GM21825 (cell line): ENCODE data around the gene LRRC4C.

ENCODE experiments used
- ATAC-seq: cut with Tn5 transposase; IDR thresholded peaks from one replicate; pipeline ENCODE4 v1.9.1; 2021; ENCODE audit warnings: mild to moderate bottlenecking, moderate library complexity; ENCODE audit not compliant: unreplicated experiment

The LRRC4C gene

DNA sequence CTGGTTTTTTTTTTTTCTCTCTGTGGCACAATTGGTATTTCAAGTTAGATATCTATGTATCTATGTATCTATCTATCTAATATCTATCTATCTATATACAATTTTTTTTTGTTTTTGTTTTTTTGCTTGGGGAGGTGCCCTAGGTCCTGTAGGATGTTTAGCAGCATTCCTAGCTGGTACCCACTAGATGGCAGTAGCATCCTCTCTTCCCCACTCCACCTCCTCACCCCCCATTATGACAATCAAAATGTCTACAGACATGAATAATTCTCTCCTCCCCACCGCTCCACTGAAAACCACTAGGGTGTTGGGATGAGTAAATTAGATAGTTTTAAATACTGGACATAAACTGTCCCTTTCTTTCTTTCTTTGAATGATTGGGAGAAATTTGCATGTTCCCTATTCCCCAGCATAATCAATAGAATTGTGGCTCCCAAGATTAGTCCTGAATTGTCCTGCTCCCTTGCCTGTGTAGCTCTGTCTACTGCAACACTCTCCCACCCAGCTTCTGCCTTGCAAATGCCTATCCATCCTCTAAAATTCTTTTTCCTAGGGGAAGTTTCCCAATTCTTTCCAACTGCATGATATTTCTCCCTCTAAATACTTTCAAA is 1152.4 kb downstream of the LRRC4C start:
- ATAC-seq, result peak; percentile 57

DNA sequence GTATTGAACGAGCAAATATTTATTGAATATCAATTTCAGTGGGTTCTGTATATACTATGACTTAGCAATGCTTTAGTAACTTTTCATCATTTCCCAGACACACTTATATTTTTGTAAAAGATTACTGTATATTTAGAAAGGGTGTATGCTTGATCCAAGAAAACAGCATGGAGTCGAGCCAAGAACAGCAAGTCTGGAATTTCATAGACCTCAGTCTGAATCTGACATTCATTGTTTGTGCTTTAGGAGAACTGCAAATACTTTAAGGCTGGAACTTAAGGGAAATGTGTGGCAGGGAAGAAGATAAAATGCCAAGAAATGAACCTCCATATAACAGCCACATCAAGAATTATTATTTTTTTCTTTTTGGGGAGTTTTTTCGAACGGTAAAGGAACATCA is 1156.8 kb downstream of the LRRC4C start:
- no peak for ATAC-seq

DNA sequence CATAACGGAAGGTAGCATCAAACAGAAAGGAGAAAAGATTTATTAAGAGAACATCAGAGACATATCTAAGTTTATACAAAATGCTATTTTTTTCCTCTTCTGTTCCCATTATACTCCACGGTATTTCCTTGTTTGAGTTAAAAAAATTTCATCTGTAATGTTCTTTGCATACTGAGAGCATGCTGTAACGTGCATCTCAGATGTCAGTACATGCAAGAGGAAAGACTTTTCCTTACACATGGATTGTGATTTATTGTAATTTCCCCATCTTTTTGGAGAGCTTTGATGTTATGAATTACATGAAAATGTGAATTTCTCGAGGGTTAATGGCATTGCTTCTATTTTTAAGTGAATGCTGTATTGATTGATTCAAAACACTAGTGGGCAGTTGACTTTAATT is 1164.0 kb downstream of the LRRC4C start:
- ATAC-seq, result no peak

DNA sequence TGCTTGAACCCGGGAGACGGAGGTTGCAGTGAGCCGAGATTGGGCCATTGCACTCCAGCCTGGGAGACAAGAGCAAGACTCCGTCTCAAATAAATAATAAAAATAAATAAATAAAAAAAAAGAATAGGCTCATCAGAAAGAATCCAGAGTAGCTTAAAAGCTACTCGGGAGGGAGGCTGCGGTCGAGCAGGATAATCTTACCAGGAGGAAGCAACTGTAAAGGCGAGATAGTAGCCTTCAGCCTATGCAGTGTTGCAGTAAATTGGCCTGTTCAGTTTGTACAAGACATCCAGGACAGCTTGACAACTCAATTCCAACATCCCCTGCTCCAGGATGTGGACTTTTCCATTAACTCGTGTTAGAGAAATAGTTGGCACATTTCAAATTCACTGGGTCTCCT is 1164.7 kb downstream of the LRRC4C start:
- no peak for ATAC-seq

DNA sequence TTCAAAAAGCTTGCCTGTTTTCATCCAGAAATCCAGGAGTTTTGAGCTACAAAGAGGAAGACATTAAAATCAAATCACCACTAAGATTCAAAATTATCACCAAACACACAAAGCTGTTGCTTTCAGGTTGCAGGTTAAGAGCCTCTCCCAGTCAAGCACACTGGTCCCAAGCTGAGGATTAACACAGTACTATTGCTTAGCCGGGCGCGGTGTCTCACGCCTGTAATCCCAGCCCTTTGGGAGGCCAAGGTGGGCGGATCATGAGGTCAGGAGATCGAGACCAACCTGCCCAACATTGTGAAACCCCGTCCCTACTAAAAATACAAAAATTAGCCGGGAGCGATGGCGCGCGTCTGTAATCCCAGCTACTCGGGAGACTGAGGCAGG is 1165.1 kb downstream of the LRRC4C start:
- ATAC-seq, result peak; percentile 12

DNA sequence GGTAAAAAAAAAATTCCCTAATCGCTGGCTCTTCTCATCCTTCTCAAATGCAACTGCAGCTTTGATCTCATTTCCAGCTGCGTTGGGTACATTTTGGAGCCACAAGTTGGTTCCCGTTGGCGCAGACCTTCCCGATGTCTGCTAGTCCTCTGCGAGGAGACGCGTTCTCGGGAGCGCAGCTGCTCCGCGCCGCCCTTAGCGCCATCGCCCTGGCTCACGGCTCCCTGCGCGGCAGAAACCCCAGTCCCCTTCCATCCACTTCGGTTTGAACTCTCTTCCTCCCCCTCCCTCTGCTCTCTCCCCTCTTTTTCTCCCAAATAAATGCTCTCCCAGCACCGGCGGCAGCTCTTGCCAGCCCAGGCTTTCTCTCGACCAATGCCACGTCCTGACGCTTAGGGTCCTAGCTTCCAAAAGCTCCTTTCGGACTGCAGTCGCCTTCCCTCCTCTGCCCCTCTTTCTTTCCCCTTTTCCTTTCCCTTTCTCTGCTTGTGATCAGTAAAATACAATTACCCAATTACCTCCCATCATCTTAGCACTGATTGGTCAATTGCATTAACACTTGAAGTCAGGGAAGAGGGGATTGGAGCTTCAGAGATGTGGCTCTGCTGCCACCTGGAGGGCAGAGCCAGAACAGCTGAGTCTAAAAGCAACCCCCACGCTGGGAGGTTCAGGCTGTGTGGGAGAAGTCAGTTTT is 1165.7 kb downstream of the LRRC4C start:
- ATAC-seq, result peak; percentile 97

DNA sequence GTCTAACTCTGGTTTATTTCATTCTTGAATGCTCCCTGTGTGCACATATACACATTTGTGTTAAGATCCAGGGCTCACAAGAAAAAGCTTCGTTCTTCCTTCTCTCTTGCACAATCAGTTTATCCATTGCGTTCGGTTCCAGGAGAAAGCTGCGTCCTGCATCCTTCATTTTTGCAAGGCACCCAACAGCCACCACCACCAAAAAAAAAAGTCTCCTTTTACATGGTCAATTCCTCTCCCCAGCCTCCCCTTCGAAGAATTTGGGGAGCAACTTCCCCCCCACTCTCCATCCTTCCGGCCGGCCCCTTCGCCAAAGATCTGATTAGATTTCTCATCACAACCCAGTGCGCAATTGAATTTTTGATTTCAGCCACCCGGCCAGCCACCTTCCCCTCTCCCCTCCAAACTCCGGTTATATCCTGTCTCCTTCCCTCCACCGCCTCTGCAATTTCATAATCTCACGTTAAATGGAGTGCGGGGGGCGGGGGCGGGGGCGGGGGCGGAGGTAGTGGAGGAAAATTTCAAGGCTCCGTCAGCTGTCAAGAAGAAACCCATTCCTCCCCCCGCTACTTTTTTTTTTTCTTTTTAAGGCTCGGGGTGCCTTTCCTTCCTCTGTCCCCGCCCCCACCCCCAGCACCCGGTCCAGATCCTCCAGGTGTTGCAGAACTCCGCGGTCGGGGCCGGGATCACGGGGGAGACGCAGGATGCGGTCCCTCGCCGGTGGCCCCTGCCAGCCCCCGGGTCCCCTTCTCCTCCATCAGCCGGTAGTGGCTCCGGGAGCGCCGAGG is 1166.5 kb downstream of the LRRC4C start:
- ATAC-seq, result no peak

DNA sequence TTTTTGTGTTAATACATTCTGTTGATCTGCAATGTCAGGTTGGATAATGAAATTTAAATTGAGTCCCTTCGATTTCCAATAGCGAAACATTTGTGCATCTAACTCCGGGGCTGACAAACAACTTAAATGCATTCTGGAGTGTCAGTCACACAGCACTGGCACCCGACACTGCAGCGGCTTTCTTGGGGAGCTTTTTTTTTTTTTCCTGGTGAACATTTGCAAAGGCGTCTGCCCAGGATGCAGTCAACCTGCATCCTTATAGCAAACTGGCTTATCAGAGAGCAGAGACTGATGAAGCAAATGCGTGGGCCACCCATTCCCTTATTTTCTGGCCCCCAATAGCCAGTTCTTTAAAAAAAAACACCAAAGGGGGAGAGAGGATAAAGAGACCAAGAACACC is 1167.7 kb downstream of the LRRC4C start:
- ATAC-seq, result no peak

DNA sequence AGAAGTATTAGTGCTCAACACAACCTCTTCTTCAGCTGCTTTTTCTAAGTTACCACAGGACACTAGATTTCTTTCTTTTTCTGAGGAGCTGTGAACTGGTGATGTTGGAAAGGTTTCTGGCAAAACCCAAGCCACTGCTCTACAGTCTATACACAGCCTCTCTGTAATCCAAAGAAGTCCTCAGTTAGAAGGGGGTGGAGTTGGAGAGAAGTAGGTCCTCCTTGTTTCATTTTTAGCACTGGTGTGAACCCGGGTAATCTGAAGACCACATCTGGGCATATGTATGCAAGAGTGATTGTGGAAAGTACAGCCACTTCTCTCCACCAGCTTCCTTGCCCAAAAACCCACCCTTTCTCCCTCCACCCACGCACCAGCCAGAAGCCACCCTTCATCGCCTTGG is 1168.1 kb downstream of the LRRC4C start:
- no peak for ATAC-seq

DNA sequence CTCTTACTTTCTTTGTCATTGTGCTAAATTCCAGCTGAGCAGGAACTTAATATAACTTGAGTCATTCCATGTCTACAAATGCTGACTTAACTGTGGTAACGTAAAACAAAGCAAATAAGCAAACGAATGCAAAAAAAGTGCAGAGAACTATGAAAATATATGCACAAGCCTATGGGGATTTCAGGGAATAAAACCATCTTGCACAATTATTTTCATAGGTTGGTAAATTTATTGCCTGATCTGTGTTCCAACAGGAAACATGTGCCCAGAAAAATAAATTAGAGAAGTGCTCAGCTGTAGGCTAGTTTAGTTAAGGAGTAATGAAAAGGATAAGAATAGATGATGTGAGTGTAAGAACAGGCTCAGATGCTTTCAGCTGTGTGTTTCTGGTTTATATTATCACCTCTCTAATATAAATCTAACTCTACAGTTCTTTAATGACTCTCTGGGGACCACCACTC is 1169.3 kb downstream of the LRRC4C start:
- ATAC-seq, result no peak

DNA sequence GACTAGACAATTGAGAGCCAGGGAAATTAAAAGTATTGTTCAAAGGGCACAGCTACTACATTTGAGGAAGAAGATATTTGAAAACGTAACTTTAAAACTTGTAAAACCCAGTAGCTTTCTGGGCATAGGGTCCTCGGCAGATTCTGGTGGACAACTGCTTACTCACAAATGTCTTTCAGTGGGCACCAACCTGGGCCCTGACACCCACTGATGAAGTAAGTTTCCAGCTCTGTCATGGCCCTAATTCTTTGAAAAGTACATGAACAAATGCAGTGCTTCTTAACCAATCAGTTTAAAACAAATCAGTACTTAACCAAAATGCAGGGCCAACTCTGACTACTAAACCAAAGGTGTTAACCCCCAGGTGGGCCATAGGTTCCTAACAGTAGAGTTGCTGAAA is 1170.1 kb downstream of the LRRC4C start:
- no peak for ATAC-seq

DNA sequence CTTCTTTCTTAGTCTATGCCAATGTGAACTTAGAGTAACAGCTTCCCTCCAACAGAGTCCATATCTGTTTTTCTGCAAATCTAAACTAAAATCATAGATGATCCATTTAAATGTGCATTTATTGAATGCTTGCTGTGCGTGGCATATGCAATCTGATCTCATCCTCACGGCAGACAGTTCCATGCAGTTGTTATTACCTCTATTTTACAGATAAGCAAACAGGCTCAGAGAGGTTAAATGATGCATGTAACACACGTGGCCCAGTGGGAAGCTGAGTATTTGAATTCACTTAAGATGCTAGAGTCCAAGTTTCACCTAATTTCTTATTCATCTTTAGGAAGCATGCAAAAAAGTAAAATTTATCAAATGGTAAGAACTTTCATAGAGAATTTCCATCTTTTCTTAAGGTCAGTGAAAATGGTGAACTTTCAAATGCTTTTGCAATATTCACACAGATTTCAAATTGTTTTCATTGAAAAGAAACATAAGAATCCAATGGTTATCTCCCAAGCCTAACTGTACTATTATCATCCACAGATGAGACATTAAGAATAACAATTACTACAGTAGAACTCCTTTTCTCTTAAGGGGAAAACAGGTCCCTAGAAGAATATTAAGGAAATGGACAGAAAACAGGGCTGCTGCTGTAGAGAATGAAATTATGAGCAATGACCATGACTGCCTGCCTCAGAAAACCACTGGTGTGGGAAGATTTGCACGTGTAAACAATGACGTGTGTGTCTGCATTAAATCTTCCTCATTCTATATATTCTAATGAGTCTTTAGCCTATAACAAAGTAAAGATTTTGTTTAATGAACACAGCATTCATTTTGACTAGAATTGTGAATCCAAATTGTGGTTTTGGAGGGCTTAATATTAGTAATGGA is 1171.3 kb downstream of the LRRC4C start:
- ATAC-seq, result no peak

DNA sequence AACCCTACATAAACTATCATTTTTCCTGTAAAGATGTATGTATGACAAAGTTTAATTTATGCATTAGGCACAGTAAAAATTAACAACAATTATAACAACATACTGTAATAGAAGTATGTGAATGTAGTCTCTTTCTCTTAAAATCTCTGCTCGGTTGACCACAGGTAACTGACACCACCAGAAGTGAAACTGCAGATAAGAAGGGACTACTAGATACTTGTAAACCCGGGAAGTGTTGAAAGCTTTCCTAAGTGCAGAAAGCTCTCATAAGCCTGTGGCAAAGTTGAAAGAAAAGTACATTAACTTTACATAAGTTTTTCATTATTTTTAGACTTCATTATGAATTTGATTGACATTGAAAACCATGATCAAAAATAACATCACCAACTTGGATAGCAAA is 1173.3 kb downstream of the LRRC4C start:
- ATAC-seq, result no peak

DNA sequence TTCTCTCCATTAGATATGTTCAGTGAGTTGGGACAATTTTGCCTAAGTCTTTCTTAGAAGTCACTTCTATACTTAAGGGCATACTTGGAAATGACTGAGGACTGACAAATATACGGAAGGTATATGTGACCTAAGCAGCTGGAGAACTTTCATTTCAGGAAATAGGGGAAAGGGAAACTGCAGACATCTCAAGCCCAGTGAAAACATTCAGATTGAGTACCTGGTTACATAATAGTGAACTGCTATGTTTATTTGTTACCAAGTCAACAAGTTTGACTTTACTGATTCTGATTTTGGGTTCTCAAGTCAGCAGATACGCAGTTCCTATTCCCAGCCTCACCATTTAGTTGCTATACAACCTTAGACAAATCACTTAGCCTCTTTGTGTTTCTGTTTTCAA is 1173.9 kb downstream of the LRRC4C start:
- no peak for ATAC-seq

DNA sequence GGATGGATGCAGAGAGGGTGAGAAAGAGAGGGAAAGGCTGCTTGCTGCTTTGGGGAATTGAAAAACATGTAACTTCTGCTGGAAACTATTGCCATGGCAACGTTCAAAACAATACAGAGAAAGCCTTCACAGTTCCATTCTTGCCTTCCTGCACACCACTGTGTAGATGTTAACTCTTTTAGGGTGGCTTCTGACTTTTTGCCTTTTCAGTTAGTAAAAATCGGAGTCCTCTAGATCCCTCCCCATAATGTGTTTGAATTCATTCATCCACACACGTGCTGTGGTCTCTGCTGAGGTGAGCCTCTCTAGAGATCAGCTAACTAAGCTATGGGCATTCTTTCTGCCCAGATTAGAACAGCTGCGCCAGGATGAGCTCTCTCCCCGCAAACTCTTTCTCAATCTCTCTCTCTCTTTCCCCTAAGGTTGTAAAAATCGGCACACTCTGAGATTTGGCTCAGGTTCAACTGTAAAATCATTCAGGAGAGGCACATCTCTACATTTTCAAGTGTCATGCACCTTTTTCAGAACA is 1178.3 kb downstream of the LRRC4C start:
- ATAC-seq, result no peak

DNA sequence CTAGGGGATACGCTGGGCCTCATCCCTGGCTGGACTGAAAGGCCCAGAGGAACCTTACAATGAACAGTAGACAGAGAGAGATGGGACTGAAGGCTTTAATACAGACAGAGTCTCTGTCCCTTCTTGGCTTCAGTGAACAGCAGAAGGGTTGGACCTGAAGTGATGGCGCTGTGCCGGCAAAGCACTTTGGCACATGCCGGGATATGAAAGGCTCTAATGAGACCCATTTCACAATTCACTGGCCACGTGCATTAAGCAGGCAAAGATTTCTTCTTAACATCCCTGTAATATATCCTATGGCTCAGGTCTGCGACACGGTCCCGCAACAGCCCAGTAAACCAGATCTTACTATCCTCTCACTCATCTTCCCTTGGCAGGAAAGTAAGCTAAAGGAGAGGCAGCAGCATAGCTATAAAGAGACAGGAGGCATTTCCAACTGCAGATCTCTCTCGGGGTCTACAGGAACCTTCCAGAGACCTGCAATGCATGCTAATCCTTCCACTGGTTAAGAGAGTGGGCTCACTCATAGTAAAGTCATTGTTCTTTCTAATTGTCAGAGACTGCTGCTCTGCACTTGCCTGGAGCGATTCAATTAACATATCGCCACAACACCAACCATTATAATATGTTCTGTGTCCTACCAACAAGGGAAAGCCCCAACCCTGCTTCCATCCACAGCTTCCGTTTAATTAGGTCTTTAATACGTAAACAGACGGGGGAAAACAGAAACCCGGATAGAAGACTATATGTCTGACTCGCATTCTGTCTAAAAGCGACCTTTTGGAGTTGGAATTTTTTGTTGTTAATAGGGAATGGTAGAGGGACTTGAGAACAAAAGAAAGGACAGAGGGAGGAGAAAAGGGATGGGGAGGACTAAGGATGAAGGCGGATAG is 1179.0 kb downstream of the LRRC4C start:
- no peak for ATAC-seq

DNA sequence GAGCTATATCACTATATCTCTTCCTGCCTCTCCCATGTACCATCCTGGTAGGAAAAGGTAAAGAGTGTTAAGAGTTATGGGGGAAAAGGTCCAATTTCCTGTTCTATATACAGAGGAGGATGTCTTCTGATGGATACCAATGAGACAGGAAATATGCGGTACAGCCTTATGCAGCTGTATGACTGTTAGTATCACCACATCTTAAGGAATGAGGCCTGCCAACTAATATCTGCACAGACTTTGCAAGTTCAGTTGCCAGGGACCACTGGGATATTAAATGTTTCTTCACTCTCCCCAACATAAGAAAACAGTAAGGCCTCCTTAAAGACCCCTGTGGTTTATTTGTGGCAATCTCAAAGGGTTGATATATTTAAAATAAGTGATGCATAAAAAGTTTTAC is 1182.5 kb downstream of the LRRC4C start:
- no peak for ATAC-seq

DNA sequence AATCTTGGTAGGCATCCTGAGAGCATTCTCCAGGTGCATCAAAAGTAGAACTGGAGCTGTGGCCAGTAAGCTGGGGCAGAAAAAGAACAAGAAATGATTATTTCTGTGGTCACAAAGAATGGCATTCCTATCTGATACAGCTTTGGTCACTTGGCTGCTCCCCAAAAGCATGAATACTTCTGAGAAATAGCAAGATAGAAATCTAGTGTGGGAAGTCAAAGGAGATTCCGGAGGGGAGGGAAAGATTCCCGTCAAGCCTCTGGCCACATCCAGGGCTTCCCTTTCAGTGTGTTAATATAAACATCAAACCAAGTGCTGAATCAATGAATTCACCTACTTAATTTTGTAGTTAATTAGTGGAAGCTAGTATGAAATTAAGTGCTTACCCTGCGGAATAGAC is 1185.4 kb downstream of the LRRC4C start:
- ATAC-seq, result no peak

DNA sequence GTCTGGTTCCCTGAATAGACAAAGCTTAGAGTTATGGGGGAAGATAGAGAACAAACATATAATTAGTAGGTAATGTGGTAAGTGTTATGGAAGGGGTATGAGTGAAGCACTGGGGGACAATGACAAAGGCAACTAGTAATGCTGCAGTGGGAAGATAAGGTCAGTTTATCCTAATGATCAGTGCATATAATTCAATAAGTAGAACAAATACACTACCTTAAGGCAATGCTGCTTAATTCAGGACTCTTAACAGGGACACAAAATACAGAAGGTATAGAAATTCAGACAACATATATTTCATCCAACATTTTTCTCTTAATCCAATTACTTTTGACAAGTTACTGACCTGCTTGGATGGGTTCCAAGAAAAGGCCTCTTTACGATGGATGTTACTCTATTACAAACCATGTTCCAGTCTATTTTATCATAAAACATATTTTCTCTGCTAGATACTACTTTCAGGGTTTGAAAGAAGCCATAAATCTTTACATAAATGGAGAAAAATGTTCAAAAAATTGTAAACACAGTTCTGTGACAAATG is 1186.2 kb downstream of the LRRC4C start:
- ATAC-seq, result no peak

DNA sequence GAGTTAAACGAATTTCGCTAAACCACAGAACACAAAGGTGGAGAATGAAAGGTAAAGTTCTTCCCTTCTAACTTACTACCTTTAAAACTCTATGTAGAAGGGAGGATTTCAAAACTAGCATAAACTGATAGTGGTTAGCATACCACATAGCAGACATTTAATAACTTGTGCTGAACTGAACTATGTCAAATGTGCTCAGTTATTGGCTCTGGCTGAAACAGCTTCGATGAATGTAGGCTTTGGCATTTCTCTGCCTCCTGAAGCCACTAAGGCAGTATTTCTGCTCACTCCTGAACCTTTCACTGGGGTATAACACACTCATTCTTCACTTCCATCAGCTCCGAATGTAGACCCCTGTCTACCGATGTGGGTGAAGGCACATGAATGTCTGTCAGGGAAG is 1188.1 kb downstream of the LRRC4C start:
- ATAC-seq, result no peak
